A549 (cell line): ENCODE measurements around the gene CLDN6. TPM values are rescaled to one million over a fixed set of nuclear protein-coding genes. Genes with fewer than 3 reads are reported as not detected.
"Not testable (repeated sequence)": the region's sequence is repeated elsewhere in the genome, so short reads cannot be mapped to it uniquely, and the experiment has no call there.

Experiments used
- ATAC-seq, 2 experiments: fragments of 200-7000 bp in 1 of 2; fragments of >200 bp in 1 of 2; cut with Nextera tagmentation in 1 of 2; cut with Tn5 transposase in 1 of 2; 3 replicates each; pipeline versions ENCODE4 v1.8.0 to v1.9.1; 2018 to 2020; ENCODE audit warnings: mild to moderate bottlenecking in 1 of 2, moderate library complexity in 1 of 2
- CTCF ChIA-PET: fragments of 300-600 bp; sonication (Branson Sonifier 250); formaldehyde crosslinking; extraction: SDS; loops from one replicate; lab custom pipeline; 2021; ENCODE audit warnings: antibody characterized with exemption, inconsistent platforms; lab: Yijun Ruan, JAX
- POLR2A ChIA-PET: fragments of 350-600 bp; formaldehyde crosslinking; extraction: SDS; loops from one replicate; lab custom pipeline; 2021; ENCODE audit warnings: antibody characterized with exemption, inconsistent platforms; lab: Yijun Ruan, JAX
- DNase-seq, 2 experiments: peaks; one replicate each; pipeline versions ENCODE4 v3.0.0 to v3.0.0-alpha.2; 2011 to 2016; ENCODE audit warnings: low read depth in 1 of 2, low spot score in 1 of 2
- FAIRE-seq: peaks from 2 replicates; lab custom pipeline; 2011; peaks lifted over from hg19 to GRCh38; lab: Jason Lieb, UNC
- H3K27ac ChIP-seq, 2 experiments: fragments of >200 bp; sonication (Bioruptor Twin); formaldehyde crosslinking; 3 replicates each; pipeline ENCODE4 v1.5.1; 2016 to 2017
- H3K4me1 ChIP-seq: fragments of >200 bp; sonication (Bioruptor Twin); formaldehyde crosslinking; 3 replicates; pipeline ENCODE4 v1.6.1; 2016
- H3K4me2 ChIP-seq: fragments of >200 bp; sonication (Bioruptor Twin); formaldehyde crosslinking; 3 replicates; pipeline ENCODE4 v1.6.1; 2016
- H3K4me3 ChIP-seq: fragments of >200 bp; sonication (Bioruptor Twin); formaldehyde crosslinking; 3 replicates; pipeline ENCODE4 v1.5.1; 2016
- H3K9me3 ChIP-seq: fragments of >200 bp; sonication (Bioruptor Twin); formaldehyde crosslinking; 3 replicates; pipeline ENCODE4 v1.6.1; 2016
- CHD4 ChIP-seq: fragments of 200-600 bp; sonication (generic); IDR thresholded peaks from 2 replicates; pipeline ENCODE4 v1.6.1; 2016; ENCODE audit warnings: antibody characterized with exemption, mild to moderate bottlenecking, borderline replicate concordance
- EHMT2 ChIP-seq: fragments of 200-600 bp; sonication (generic); IDR thresholded peaks from 2 replicates; pipeline ENCODE4 v1.6.1; 2016; ENCODE audit warnings: antibody characterized with exemption, low read depth, mild to moderate bottlenecking, moderate library complexity
- ELK1 ChIP-seq: fragments of 150-350 bp; IDR thresholded peaks from 2 replicates; pipeline ENCODE4 v1.6.1; 2014; ENCODE audit warnings: low read depth, mild to moderate bottlenecking, low read length
- FOSB ChIP-seq: fragments of 250-450 bp; sonication (Bioruptor Pico); IDR thresholded peaks from 2 replicates; pipeline ENCODE4 v1.5.0; 2020; ENCODE audit warnings: mild to moderate bottlenecking, moderate library complexity
- HDAC2 ChIP-seq: fragments of 200-600 bp; sonication (generic); IDR thresholded peaks from 2 replicates; pipeline ENCODE4 v1.6.1; 2016
- HOXB13 ChIP-seq: fragments of 250-450 bp; sonication (Bioruptor Pico); IDR thresholded peaks from 2 replicates; pipeline ENCODE4 v1.5.0; 2020; ENCODE audit warnings: low read depth, mild to moderate bottlenecking, moderate library complexity
- JUNB ChIP-seq: fragments of >200 bp; sonication (Bioruptor Twin); formaldehyde crosslinking; IDR thresholded peaks from 2 replicates; pipeline ENCODE4 v1.6.1; 2016
- PHF8 ChIP-seq: fragments of 200-600 bp; sonication (generic); IDR thresholded peaks from 2 replicates; pipeline ENCODE4 v1.6.1; 2016; ENCODE audit warnings: low read depth, mild to moderate bottlenecking, antibody characterized with exemption, moderate library complexity, borderline replicate concordance
- POLR2A ChIP-seq: IDR thresholded peaks from 2 replicates; pipeline ENCODE4 v1.6.1; 2012; ENCODE audit warnings: mild to moderate bottlenecking, low read length
- REST ChIP-seq: fragments of 200-600 bp; sonication (generic); IDR thresholded peaks from 2 replicates; pipeline ENCODE4 v1.6.1; 2016; ENCODE audit warnings: antibody characterized with exemption, mild to moderate bottlenecking, moderate library complexity
- RFX5 ChIP-seq: fragments of 450-650 bp; IDR thresholded peaks from 2 replicates; pipeline ENCODE4 v1.7.1; 2014; ENCODE audit warnings: antibody characterized with exemption, mild to moderate bottlenecking, moderate library complexity
- SMC3 ChIP-seq: fragments of >200 bp; sonication (Bioruptor Twin); formaldehyde crosslinking; IDR thresholded peaks from 3 replicates; pipeline ENCODE4 v1.6.1; 2018; ENCODE audit warnings: inconsistent platforms
- SREBF2 ChIP-seq: fragments of 450-650 bp; IDR thresholded peaks from 2 replicates; pipeline ENCODE4 v1.6.1; 2014; ENCODE audit warnings: mild to moderate bottlenecking, moderate library complexity
- TFCP2L1 ChIP-seq: fragments of 250-450 bp; sonication (Bioruptor Pico); IDR thresholded peaks from 2 replicates; pipeline ENCODE4 v1.5.0; 2021; ENCODE audit warnings: mild to moderate bottlenecking
- WGBS: methylation state at CpG from one replicate; pipeline ENCODE4 v1.1.6; 2017; ENCODE audit errors: missing lambda C conversion rate; 5-methylcytosine and 5-hydroxymethylcytosine counted together
- polyA plus RNA-seq, 4 experiments: library from polyadenylated mRNA; depleted of rRNA in 3 of 4; stranded (reverse); fragments of >200 nt; fragmentation: RNase III in 1 of 4; extraction: RNeasy Plus Mini Kit Qiagen cat#74134 plus additional on column Dnase treatment in 1 of 4; gene quantifications; 2 replicates in 3 of 4; 3 replicates in 1 of 4; pipeline ENCODE4 v1.2.3, GENCODE V29; 2011 to 2017

Gene CLDN6
- polyA plus RNA-seq, 2 of the 4 experiments (the other 2 are of a cell fraction), result 0.25 TPM; not detected in 1

GRCh38 chr16:3054965-3055733 lies 37.2 kb upstream of the CLDN6 start:
- 85% methylated on average over 17 of the region's 17 CpGs for WGBS
- Histone ChIP-seq H3K9me3 (no peaks in the 10 kb centered on the region), H3K4me1 (peaks cover 10% of the 10 kb centered on the region), H3K4me3 (no peak overlapping the region), H3K27ac (no peak overlapping the region), H3K4me2 (no peak overlapping the region)
- POLR2A ChIA-PET, result no interaction called here
- no peak for FAIRE-seq
- CTCF ChIA-PET, result interaction anchor here (0.7 to 12.4 kb wide), 4 partner anchors 18 to 74 kb away, joined by 4 to 186 read pairs (median 6); partner anchors contain the start of genes BICDL2 and ZNF213
- no peak for TF ChIP-seq CHD4
- TF ChIP-seq SREBF2, result no peak
- no peak for TF ChIP-seq SMC3
- TF ChIP-seq HOXB13 (CRISPR knock-in tag), result no peak
- no peak for DNase-seq
- ATAC-seq, result no peak

- POLR2A ChIA-PET, H3K27ac ChIP-seq, H3K4me2 ChIP-seq, H3K4me1 ChIP-seq, FAIRE-seq, H3K4me3 ChIP-seq, H3K9me3 ChIP-seq, DNase-seq, CTCF ChIA-PET: not testable (repeated sequence)
- ATAC-seq, result 0 out of 6 replicates have a peak, but pooled peaks of 1 of the 2 experiments have one; percentile 8
- WGBS, result 91% methylated on average over 9 of the region's 13 CpGs
These were observed 35.3 kb upstream of the CLDN6 start for GRCh38 chr16:3053330-3053710.

GRCh38 chr16:3052571-3053329 lies 34.8 kb upstream of the CLDN6 start:
- ATAC-seq, H3K4me3 ChIP-seq, FAIRE-seq, H3K27ac ChIP-seq, DNase-seq, H3K9me3 ChIP-seq, POLR2A ChIA-PET, H3K4me1 ChIP-seq, H3K4me2 ChIP-seq: not testable (repeated sequence)
- WGBS, result 81% methylated on average over 11 of the region's 12 CpGs
- CTCF ChIA-PET, result interaction anchor here (6.2 kb wide), 1 partner anchor 21 kb away, joined by 104 read pairs; no protein-coding TSS in a partner anchor

- DNase-seq (no peak), ATAC-seq (no peak), FAIRE-seq (no peak)
- Histone ChIP-seq H3K4me2 (no peak overlapping the region), H3K27ac (no peak overlapping the region), H3K4me1 (peaks cover 2% of the 10 kb centered on the region; the same call in 1 of the 3 replicates), H3K9me3 (no peaks in the 10 kb centered on the region), H3K4me3 (no peak overlapping the region)
- TF ChIP-seq REST (no peak), RFX5 (no peak), EHMT2 (no peak), SREBF2 (no peak), PHF8 (no peak), HDAC2 (no peak), JUNB (no peak), FOSB (no peak), ELK1 (no peak), TFCP2L1 (CRISPR knock-in tag) (no peak), POLR2A (no peak)
- CTCF ChIA-PET, result interaction anchor here (0.8 to 6.2 kb wide), 7 partner anchors 8 to 78 kb away, joined by 3 to 104 read pairs (median 5); partner anchors contain the start of gene IL32
- WGBS, result 64% methylated on average over 7 of the region's 9 CpGs
- POLR2A ChIA-PET, result no interaction called here
These were observed 33.5 kb upstream of the CLDN6 start for GRCh38 chr16:3051494-3051893.
